ENCODE results near the gene CACNA2D1. TPM values are rescaled to one million over a fixed set of nuclear protein-coding genes. Genes with fewer than 3 reads are reported as not detected.

The CACNA2D1 gene
- total RNA-seq, 2 donors from 2014 or later, result 5.4 to 32.0 TPM

- intact Hi-C loops (cut with DNase I), result no loop called here
- 66 to 70% methylated on average over 4 of the region's 4 CpGs for WGBS, 2 donors
- Histone ChIP-seq H3K4me3 (no peak overlapping the region), H3K36me3 (replicated peaks in 1 of 2; ENCODE audit: insufficient read depth in 1 of 2, low read depth in 2 of 2) (no peaks in the 10 kb centered on the region), H3K9me3 (no peaks in the 10 kb centered on the region), H3K27me3 (no peaks in the 10 kb centered on the region), H3K4me1 (no peaks in the 10 kb centered on the region), H3K27ac (no peak overlapping the region)
- ATAC-seq (no peak), DNase-seq (no peak)
- TF ChIP-seq POLR2A (IDR thresholded peaks at IDR 0.05), result no peak
- no peak for TF ChIP-seq CTCF (IDR thresholded peaks at IDR 0.05)
Measured at GRCh38 chr7:82323806-82324205, 119.8 kb downstream of the CACNA2D1 start.

- Histone ChIP-seq H3K27me3 (no peaks in the 10 kb centered on the region), H3K9me3 (no peaks in the 10 kb centered on the region), H3K27ac (no peak overlapping the region), H3K4me1 (no peaks in the 10 kb centered on the region), H3K4me3 (no peak overlapping the region), H3K36me3 (replicated peaks in 1 of 2; ENCODE audit: insufficient read depth in 1 of 2, low read depth in 2 of 2) (no peaks in the 10 kb centered on the region)
- DNase-seq (peak; percentile 35 to 72 (median 58)), ATAC-seq (no peak)
- intact Hi-C loops (cut with DNase I), result no loop called here
- WGBS, 2 donors, result 25 to 41% methylated on average over 4 of the region's 4 CpGs
- TF ChIP-seq POLR2A (IDR thresholded peaks at IDR 0.05) (no peak), CTCF (IDR thresholded peaks at IDR 0.05) (no peak)
Measured at GRCh38 chr7:82319674-82320118, 123.9 kb downstream of the CACNA2D1 start.

GRCh38 chr7:82318786-82319185, 124.8 kb downstream of the CACNA2D1 start:
- Histone ChIP-seq H3K4me3 (no peak overlapping the region), H3K36me3 (replicated peaks in 1 of 2; ENCODE audit: insufficient read depth in 1 of 2, low read depth in 2 of 2) (no peaks in the 10 kb centered on the region), H3K4me1 (no peaks in the 10 kb centered on the region), H3K27me3 (no peaks in the 10 kb centered on the region), H3K9me3 (no peaks in the 10 kb centered on the region), H3K27ac (no peak overlapping the region)
- TF ChIP-seq CTCF (IDR thresholded peaks at IDR 0.05) (no peak), POLR2A (IDR thresholded peaks at IDR 0.05) (no peak)
- DNase-seq, result no peak
- intact Hi-C loops (cut with DNase I), result no loop called here
- no peak for ATAC-seq

- no peaks in the 10 kb centered on the region for H3K9me3 ChIP-seq
- intact Hi-C loops (cut with DNase I), result no loop called here
Measured at GRCh38 chr7:82317760-82318159, 125.8 kb downstream of the CACNA2D1 start.

More at GRCh38 chr7:82317760-82318159, 125.8 kb downstream of the CACNA2D1 start:
- H3K27ac ChIP-seq, result no peak overlapping the region
- 61 to 80% methylated on average over 2 of the region's 2 CpGs for WGBS, 2 donors
- no peaks in the 10 kb centered on the region for H3K4me1 ChIP-seq
- no peak overlapping the region for H3K4me3 ChIP-seq
- no peak for ATAC-seq
- no peaks in the 10 kb centered on the region for H3K27me3 ChIP-seq
- no peak for DNase-seq
- H3K36me3 ChIP-seq (replicated peaks in 1 of 2; ENCODE audit: insufficient read depth in 1 of 2, low read depth in 2 of 2), result no peaks in the 10 kb centered on the region
- no peak for TF ChIP-seq POLR2A (IDR thresholded peaks at IDR 0.05)
- TF ChIP-seq CTCF (IDR thresholded peaks at IDR 0.05), result no peak
